SU-DHL-6 (cell line): Measurements from ENCODE around the gene UBA5.

Experiments used
- EZH2phosphoT487 ChIP-seq: fragments of 200-600 bp; sonication (generic), shearing (Covaris generic); conservative IDR thresholded peaks from 2 replicates; pipeline ENCODE4 v1.6.1; 2018; ENCODE audit warnings: mild to moderate bottlenecking, antibody characterized with exemption, low read length, moderate library complexity, mixed read lengths
- TF ChIP-seq, protein P1 (sequence below): fragments of 200-600 bp; sonication (generic); IDR thresholded peaks from one replicate; pipeline ENCODE4 v1.5.1; 2017; ENCODE audit warnings: antibody characterized with exemption, mild to moderate bottlenecking, low read length, moderate library complexity; ENCODE audit not compliant: insufficient read depth, poor library complexity, severe bottlenecking

- TF ChIP-seq, protein P1, sequence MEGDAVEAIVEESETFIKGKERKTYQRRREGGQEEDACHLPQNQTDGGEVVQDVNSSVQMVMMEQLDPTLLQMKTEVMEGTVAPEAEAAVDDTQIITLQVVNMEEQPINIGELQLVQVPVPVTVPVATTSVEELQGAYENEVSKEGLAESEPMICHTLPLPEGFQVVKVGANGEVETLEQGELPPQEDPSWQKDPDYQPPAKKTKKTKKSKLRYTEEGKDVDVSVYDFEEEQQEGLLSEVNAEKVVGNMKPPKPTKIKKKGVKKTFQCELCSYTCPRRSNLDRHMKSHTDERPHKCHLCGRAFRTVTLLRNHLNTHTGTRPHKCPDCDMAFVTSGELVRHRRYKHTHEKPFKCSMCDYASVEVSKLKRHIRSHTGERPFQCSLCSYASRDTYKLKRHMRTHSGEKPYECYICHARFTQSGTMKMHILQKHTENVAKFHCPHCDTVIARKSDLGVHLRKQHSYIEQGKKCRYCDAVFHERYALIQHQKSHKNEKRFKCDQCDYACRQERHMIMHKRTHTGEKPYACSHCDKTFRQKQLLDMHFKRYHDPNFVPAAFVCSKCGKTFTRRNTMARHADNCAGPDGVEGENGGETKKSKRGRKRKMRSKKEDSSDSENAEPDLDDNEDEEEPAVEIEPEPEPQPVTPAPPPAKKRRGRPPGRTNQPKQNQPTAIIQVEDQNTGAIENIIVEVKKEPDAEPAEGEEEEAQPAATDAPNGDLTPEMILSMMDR: no peak
- TF ChIP-seq EZH2phosphoT487: no peak
Measured at GRCh38 chr3:132624790-132625189, 35.3 kb upstream of the UBA5 start.
